Raji (cell line): Measurements from ENCODE around the gene RELCH.

ENCODE experiments used
- POLR2A ChIP-seq: IDR thresholded peaks from 2 replicates; pipeline ENCODE4 v1.6.1; 2011; ENCODE audit warnings: low read depth, low read length, control low read depth; ENCODE audit not compliant: insufficient read depth

Gene RELCH

DNA sequence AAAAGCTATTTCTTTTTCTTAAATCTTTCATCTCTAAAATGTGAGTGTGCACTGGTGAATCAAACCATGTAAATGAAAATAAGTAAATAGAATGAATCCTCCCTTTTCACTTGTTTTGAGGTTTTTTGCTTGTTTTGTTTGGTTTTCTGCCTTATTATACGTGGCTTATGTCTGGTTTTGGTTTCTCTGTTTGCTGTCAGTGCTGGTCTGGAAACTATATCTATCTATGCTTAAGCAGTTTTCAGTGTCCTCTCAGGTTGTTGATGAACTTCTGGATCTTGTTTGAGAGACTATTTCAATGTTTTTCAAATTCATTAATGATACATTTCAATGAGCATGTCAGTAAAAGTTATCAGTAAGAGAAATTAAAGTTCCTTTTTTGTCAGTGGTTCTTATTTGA is 90.0 kb downstream of the RELCH start:
- TF ChIP-seq POLR2A = no peak

DNA sequence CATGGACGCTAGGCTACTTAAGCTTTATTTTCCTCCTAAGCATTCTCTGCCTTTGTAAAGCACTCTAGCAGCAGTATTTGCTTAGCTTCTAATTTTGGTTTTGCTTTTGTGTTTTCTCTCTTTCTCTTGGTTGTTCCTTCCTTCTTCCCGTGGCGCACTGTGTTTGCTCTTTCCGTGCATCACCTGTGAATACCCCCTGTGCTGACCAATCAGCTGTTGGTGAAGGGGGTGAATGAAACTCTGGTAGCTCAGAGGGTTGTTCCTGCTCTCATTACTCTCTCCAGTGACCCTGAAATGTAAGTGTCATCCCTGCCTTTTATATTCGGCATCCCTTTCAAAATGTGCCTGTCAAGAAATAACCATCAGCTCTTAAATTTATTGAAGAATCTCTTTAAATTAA is 92.5 kb downstream of the RELCH start:
- TF ChIP-seq POLR2A = no peak

DNA sequence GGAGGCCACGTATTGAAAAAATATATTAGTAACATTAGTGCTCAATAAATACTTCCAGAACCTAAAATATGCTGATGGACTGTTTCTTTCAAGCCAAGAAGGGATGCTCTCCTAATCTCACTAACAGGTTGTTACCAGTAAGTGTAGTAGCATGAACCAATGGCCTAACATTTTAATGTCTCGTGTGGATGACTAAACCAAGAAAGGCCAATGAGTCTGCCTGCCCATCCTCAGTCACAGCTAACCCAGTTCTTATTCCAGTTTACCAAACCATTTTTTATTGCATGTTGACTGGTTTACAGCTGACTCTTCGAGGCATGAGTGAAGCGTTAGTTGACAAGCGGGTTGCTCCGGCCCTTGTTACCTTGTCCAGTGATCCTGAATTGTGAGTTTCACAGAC is 93.0 kb downstream of the RELCH start:
- TF ChIP-seq POLR2A = no peak

- TF ChIP-seq POLR2A = no peak
Measured at GRCh38 chr18:62280786-62281185, 93.7 kb downstream of the RELCH start.

DNA sequence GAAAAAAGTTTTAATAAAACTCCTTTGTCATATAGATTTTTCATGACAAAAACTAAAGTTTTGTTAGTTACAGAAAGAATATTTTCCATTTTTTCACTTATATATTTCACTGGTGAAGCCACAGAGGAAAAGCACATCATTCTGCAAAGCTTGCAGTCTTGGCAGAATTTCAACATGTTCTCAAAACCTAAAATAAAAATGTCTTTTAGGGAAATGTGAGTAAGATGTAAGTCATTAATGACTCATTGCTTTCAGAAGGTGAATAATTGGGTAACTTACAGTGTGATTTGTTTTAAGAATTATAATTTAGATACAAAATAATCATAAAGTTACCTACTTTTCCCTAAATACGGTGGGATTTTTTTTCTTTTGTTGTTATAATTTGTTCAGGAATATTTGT is 94.6 kb downstream of the RELCH start:
- TF ChIP-seq POLR2A = no peak

DNA sequence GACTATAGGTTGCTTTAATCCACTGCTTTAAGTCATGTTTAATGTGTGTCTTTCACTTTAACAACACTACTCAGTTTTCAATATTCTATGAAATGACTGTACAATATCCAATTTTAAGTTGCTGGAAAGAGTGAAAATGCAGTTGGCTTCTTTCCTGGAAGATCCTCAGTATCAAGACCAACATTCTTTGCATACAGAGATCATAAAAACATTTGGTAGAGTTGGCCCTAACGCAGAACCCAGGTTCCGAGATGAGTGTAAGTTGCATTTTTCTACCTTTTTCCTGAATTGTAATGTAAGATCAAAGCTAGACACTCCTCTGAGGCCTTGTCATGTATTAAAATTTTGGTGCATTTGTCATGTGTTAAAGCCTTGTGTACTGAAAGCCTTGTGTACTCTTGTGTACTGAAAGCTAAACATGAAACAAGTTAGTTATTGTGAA is 95.2 kb downstream of the RELCH start:
- TF ChIP-seq POLR2A = no peak

GRCh38 chr18:62284637-62285036 is 97.6 kb downstream of the RELCH start:
- TF ChIP-seq POLR2A = no peak

DNA sequence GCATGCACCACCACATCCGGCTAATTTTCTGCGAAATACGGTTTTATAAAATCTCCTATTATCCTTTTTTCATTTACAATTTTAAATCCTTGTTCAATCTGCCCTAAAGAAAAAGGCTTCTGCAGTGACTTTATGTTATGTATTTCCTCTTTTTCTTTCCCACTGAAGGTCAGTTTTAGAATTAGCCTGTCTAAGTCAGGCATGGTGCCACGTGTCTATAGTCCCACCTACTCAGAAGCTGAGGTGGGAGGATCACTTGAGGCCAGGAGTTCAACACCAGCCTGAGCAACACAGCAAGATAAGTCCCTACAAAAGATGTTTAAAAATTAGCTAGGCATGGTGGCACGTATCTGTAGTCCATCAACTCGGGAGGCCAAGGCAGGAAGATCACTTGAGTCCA is 98.2 kb downstream of the RELCH start:
- TF ChIP-seq POLR2A = no peak

DNA sequence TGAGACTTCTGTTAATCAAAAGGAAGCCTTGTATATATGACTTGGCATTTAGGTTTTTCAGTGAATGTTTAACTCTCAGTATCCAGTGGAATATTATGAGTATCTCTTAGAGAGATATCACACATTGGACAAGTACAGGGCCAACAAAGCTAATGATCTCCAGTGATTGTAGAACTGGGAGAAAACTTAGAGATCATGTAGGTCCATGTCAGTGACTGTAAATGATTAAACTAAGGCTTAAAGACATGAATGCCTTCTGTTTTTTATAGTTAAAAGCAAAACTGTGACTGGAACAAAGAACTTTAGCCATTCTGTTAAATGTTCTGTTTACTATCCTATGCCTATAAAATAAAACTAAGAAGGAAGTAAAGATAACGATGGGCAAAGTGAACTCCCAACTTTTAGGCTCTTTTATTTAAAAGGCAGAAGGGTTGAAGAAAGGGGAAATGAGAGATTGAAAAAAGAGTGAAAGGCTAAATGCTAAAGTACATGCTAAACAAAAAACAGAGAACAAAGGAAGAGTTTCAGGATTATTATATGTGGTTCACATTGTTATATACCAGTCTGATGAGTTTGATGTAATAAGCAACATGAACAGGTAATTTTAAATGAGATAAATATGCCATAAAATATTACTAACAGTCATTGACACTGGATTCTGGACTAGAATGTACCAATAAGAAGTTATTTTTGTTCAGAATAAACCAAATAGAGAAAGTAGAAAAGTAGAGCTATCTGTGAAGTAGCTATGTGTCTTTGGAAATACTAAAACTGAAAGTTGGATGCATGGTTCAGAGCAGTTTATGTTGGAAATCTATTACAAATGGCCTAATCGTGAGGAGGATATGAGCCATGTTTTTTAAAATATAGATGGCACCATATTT is 101.0 kb downstream of the RELCH start:
- TF ChIP-seq POLR2A = no peak

DNA sequence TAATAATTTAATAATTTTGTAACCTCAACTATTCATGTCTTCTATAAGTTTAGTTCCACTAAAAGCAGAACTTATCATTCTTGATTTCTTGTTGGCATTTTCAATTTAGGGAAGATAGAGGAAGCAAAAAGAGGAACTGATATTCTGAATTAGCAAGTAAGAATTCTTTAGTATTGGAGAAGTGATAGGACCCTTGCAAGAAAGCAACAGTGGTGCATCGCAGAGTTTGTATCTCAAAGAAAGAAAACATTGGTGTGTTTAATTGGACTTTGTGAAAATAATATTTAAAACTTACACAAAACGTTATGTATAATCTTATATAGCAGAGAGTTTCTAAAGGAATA is 101.6 kb downstream of the RELCH start:
- TF ChIP-seq POLR2A = no peak

- no peak for TF ChIP-seq POLR2A
Measured at GRCh38 chr18:62289047-62289446, 102.0 kb downstream of the RELCH start.

DNA sequence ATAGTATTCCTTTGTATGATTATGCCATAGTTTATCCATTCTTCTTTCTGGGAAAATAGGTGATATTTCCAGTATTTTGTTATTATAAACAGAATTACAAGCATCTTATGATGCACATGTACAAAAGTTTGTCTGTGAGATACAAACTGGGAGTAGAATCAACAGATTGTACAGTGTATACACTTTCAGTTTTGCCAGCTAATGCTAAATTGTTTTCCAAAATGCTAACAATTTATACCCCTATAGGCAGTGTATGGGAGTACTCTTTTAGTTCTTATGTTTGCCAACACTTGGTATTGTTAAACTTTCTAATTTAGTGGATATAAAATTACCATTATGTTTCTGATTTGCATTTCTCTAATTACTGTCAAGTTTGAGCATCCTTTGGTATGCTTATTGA is 107.0 kb downstream of the RELCH start:
- TF ChIP-seq POLR2A = no peak

DNA sequence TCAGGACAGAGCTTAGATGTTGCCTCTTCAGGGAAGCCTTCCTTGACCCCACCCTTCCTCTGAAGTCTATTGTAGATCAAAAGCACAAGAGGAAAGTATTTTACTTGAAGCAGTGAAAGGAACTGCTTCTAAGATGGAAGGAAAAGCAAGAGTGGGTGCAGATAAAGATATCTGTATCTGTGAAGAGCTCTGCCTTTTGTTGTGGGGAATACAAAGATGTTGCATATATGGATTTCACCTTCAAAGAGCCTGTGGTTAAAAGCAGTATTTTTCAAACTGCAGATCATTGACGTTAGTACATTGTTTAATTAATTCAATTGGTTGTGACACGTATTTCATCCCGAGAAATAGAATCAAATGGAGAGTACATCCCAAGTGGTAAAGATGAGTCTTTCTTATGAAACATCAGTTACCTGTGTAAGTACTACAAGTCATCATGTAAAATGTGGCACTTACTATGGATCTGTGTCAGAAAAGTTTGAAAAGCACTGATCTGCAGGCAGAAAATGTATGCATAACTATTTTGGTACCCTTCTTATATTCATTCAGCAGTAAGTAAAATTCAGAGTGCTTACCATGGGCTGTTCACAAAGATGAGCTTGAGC is 113.4 kb downstream of the RELCH start:
- TF ChIP-seq POLR2A = no peak

- TF ChIP-seq POLR2A = no peak
Measured at GRCh38 chr18:62301322-62301721, 114.3 kb downstream of the RELCH start.

- no peak for TF ChIP-seq POLR2A
Measured at GRCh38 chr18:62312851-62313250, 125.8 kb downstream of the RELCH start.

DNA sequence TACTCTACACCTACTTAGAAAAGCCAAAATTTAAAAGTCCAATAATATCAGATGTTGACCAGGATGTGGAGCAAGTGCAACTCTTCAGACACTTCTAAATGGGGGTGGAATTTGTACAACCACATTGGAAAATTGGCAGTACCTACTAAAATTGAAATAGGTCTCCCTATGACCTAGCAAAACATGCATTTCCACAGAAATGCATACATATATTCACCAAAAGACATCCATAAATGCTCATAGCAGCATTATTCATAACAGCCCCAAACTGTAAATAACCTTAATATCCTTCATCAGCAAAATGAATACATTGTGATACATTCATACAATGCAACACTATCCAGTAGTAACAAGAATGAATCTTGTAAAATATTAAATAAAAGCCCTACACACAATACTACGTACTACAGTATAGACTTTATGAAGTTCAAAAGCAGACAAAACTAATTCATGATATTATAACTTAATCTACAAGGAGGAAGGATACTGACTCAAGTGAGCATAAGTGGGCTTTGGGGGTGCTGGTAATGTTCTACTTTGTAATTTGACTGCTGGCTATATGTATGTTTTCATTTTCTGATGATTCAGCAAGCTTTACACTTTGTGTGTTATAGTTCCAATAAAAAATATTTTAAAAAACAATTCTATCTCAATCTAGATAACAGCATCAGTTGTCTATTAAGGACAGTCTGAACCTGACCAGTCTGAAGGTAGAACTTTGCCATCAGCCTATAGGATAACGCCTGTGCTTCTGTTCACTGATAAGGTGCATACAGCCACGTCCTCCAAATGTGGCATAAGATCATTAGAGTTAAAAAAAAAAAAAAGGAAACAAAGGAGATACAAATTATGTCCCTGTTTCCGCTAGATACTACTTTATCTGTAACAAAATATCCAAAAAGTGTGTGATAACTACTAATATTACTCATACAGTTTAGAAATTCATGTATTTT is 131.4 kb downstream of the RELCH start:
- no peak for TF ChIP-seq POLR2A

DNA sequence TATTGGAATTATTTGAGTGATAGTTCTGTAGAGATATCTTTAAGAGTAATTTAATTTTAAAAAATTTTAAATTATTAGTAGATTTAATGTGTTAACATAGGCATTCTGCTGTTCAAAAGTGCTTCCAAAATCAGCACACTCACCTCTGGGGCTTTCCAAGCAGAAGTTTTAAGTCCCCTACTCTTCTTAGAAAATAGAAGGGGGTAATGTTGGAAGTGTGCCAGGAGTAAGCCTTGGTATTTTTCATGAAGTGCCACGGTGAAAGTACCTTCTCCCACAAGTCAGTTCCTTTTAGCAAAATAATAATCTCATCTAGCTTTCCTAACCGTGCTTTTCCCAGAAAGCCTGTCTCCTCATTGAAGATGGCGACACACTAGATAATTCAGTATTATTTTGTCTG is 134.1 kb downstream of the RELCH start:
- TF ChIP-seq POLR2A = no peak
